HEK293 (cell line): ENCODE data around the gene KRTAP27-1.

Experiments used
- CTCF ChIA-PET: fragments of 350-600 bp; formaldehyde crosslinking; extraction: SDS; loops from one replicate; lab custom pipeline; 2021; ENCODE audit warnings: antibody characterized with exemption; lab: Yijun Ruan, JAX
- POLR2A ChIA-PET: fragments of 300-600 bp; formaldehyde crosslinking; extraction: SDS; loops from one replicate; lab custom pipeline; 2020; ENCODE audit warnings: antibody characterized with exemption, inconsistent platforms; lab: Yijun Ruan, JAX
- H3K27ac ChIP-seq: fragments of 200-500 bp; sonication (Bioruptor generic); 2 replicates; pipeline ENCODE4 v1.5.1; 2014; ENCODE audit warnings: low read depth, low read length, control low read depth, inconsistent platforms; ENCODE audit errors: extremely low read depth
- H3K36me3 ChIP-seq, 2 experiments: fragments of 200-500 bp in 1 of 2; sonication (Bioruptor generic) in 1 of 2; 1 replicate in 1 of 2; 2 replicates in 1 of 2; pipeline ENCODE4 v1.5.1; 2014 to 2017; ENCODE audit warnings: inconsistent platforms in 2 of 2, low read length in 2 of 2; ENCODE audit not compliant: control insufficient read depth in 2 of 2, insufficient read depth in 1 of 2
- H3K4me1 ChIP-seq: fragments of 200-500 bp; sonication (Bioruptor generic); 2 replicates; pipeline ENCODE4 v1.5.1; 2014; ENCODE audit warnings: mild to moderate bottlenecking, low read length, inconsistent platforms; ENCODE audit not compliant: control insufficient read depth, insufficient read depth
- H3K4me3 ChIP-seq: 2 replicates; pipeline ENCODE4 v1.5.1; 2011; ENCODE audit warnings: low read depth, mild to moderate bottlenecking, control low read depth, low read length, moderate library complexity
- H3K9me3 ChIP-seq: fragments of 200-500 bp; sonication (Bioruptor generic); 2 replicates; pipeline ENCODE4 v1.5.1; 2014; ENCODE audit warnings: low read depth, low read length, inconsistent platforms; ENCODE audit not compliant: control insufficient read depth, insufficient read depth
- ATF2 ChIP-seq: fragments of 450-650 bp; formaldehyde crosslinking; IDR thresholded peaks from 2 replicates; pipeline ENCODE4 v1.5.1; 2016; ENCODE audit warnings: missing biosample characterization, missing genetic modification characterization, low read depth
- KLF16 ChIP-seq: fragments of 450-650 bp; formaldehyde crosslinking; IDR thresholded peaks from 2 replicates; pipeline ENCODE4 v1.5.1; 2017; ENCODE audit warnings: missing biosample characterization, missing genetic modification characterization
- REST ChIP-seq: fragments of 450-650 bp; formaldehyde crosslinking; IDR thresholded peaks from 2 replicates; pipeline ENCODE4 v1.5.1; 2016; ENCODE audit warnings: missing biosample characterization, missing genetic modification characterization
- SETDB1 ChIP-seq: IDR thresholded peaks from one replicate; pipeline ENCODE4 v1.6.1; 2017; ENCODE audit warnings: mild to moderate bottlenecking, low read length, moderate library complexity, mixed read lengths; ENCODE audit not compliant: insufficient read length
- TRIM28 ChIP-seq: IDR thresholded peaks from 2 replicates; pipeline ENCODE4 v1.6.1; 2011; ENCODE audit warnings: low read length, control low read depth, borderline replicate concordance
- ZNF146 ChIP-seq: fragments of 450-650 bp; formaldehyde crosslinking; IDR thresholded peaks from 2 replicates; pipeline ENCODE4 v1.5.1; 2016; ENCODE audit warnings: missing biosample characterization, missing genetic modification characterization
- ZNF544 ChIP-seq: fragments of 450-650 bp; formaldehyde crosslinking; IDR thresholded peaks from 2 replicates; pipeline ENCODE4 v1.5.0; 2017; ENCODE audit warnings: missing biosample characterization, missing genetic modification characterization
- ZNF791 ChIP-seq: fragments of 450-650 bp; formaldehyde crosslinking; IDR thresholded peaks from 2 replicates; pipeline ENCODE4 v1.5.1; 2016; ENCODE audit warnings: missing biosample characterization, missing genetic modification characterization
- ZNF843 ChIP-seq: fragments of 450-650 bp; formaldehyde crosslinking; IDR thresholded peaks from 2 replicates; pipeline ENCODE4 v1.5.1; 2016; ENCODE audit warnings: missing biosample characterization, missing genetic modification characterization
- TF ChIP-seq, protein P1 (sequence below): fragments of 450-650 bp; formaldehyde crosslinking; IDR thresholded peaks from 2 replicates; pipeline ENCODE4 v1.5.1; 2016; ENCODE audit warnings: missing biosample characterization, missing genetic modification characterization, borderline replicate concordance

The KRTAP27-1 gene

GRCh38 chr21:30326390-30326789, 11.1 kb downstream of the KRTAP27-1 start:
- Histone ChIP-seq H3K36me3 (no peaks in the 10 kb centered on the region), H3K4me3 (no peak overlapping the region), H3K27ac (no peak overlapping the region), H3K9me3 (no peaks in the 10 kb centered on the region), H3K4me1 (no peaks in the 10 kb centered on the region)
- CTCF ChIA-PET = no interaction called here
- POLR2A ChIA-PET = no interaction called here
- no peak for TF ChIP-seq ZNF544 (tag by site-specific recombination)
- peak; percentile 73; the same call in 1 of the 2 replicates for TF ChIP-seq ZNF791 (tag by site-specific recombination)
- TF ChIP-seq ZNF843 (tag by site-specific recombination) = no peak
- peak; percentile 80 for TF ChIP-seq SETDB1
- TF ChIP-seq TRIM28 = peak; percentile 82; the same call in 1 of the 2 replicates

GRCh38 chr21:30320215-30320614, 17.3 kb downstream of the KRTAP27-1 start, which contains the start of gene KRTAP26-1:
Gene KRTAP26-1 (minus strand): TSS chr21:30320315. CDS start chr21:30320035, 280 bp downstream.
- Histone ChIP-seq H3K27ac (no peak within 1 kb of the TSS), H3K36me3 (no peaks in the 10 kb centered on the region), H3K9me3 (no peaks in the 10 kb centered on the region), H3K4me1 (no peaks in the 10 kb centered on the region), H3K4me3 (no peak within 1 kb of the TSS)
- ChIA-PET CTCF (no interaction called here), POLR2A (no interaction called here)
- TF ChIP-seq KLF16 = no peak
- TF ChIP-seq, protein P1, sequence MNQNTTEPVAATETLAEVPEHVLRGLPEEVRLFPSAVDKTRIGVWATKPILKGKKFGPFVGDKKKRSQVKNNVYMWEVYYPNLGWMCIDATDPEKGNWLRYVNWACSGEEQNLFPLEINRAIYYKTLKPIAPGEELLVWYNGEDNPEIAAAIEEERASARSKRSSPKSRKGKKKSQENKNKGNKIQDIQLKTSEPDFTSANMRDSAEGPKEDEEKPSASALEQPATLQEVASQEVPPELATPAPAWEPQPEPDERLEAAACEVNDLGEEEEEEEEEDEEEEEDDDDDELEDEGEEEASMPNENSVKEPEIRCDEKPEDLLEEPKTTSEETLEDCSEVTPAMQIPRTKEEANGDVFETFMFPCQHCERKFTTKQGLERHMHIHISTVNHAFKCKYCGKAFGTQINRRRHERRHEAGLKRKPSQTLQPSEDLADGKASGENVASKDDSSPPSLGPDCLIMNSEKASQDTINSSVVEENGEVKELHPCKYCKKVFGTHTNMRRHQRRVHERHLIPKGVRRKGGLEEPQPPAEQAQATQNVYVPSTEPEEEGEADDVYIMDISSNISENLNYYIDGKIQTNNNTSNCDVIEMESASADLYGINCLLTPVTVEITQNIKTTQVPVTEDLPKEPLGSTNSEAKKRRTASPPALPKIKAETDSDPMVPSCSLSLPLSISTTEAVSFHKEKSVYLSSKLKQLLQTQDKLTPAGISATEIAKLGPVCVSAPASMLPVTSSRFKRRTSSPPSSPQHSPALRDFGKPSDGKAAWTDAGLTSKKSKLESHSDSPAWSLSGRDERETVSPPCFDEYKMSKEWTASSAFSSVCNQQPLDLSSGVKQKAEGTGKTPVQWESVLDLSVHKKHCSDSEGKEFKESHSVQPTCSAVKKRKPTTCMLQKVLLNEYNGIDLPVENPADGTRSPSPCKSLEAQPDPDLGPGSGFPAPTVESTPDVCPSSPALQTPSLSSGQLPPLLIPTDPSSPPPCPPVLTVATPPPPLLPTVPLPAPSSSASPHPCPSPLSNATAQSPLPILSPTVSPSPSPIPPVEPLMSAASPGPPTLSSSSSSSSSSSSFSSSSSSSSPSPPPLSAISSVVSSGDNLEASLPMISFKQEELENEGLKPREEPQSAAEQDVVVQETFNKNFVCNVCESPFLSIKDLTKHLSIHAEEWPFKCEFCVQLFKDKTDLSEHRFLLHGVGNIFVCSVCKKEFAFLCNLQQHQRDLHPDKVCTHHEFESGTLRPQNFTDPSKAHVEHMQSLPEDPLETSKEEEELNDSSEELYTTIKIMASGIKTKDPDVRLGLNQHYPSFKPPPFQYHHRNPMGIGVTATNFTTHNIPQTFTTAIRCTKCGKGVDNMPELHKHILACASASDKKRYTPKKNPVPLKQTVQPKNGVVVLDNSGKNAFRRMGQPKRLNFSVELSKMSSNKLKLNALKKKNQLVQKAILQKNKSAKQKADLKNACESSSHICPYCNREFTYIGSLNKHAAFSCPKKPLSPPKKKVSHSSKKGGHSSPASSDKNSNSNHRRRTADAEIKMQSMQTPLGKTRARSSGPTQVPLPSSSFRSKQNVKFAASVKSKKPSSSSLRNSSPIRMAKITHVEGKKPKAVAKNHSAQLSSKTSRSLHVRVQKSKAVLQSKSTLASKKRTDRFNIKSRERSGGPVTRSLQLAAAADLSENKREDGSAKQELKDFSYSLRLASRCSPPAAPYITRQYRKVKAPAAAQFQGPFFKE = no peak
- no peak for TF ChIP-seq REST (tag by site-specific recombination)

- ChIA-PET POLR2A (no interaction called here), CTCF (no interaction called here)
- Histone ChIP-seq H3K4me3 (no peak overlapping the region), H3K36me3 (no peaks in the 10 kb centered on the region), H3K4me1 (no peaks in the 10 kb centered on the region), H3K9me3 (no peaks in the 10 kb centered on the region), H3K27ac (no peak overlapping the region)
- TF ChIP-seq ZNF146 (tag by site-specific recombination) (no peak), ATF2 (tag by site-specific recombination) (peak; percentile 34; the same call in 1 of the 2 replicates)
Measured at GRCh38 chr21:30315701-30316100, 21.8 kb downstream of the KRTAP27-1 start.
